HG02884 (cell line): Measurements from ENCODE around the gene PANX1.

Experiments
- ATAC-seq: cut with Tn5 transposase; IDR thresholded peaks from one replicate; pipeline ENCODE4 v1.9.1; 2021; ENCODE audit warnings: mild to moderate bottlenecking, moderate library complexity; ENCODE audit not compliant: unreplicated experiment

PANX1 gene

GRCh38 chr11:94129512-94130297 lies 1.1 kb downstream of the PANX1 start:
- no peak for ATAC-seq

GRCh38 chr11:94130298-94131046 lies 1.8 kb downstream of the PANX1 start:
- ATAC-seq = no peak

DNA sequence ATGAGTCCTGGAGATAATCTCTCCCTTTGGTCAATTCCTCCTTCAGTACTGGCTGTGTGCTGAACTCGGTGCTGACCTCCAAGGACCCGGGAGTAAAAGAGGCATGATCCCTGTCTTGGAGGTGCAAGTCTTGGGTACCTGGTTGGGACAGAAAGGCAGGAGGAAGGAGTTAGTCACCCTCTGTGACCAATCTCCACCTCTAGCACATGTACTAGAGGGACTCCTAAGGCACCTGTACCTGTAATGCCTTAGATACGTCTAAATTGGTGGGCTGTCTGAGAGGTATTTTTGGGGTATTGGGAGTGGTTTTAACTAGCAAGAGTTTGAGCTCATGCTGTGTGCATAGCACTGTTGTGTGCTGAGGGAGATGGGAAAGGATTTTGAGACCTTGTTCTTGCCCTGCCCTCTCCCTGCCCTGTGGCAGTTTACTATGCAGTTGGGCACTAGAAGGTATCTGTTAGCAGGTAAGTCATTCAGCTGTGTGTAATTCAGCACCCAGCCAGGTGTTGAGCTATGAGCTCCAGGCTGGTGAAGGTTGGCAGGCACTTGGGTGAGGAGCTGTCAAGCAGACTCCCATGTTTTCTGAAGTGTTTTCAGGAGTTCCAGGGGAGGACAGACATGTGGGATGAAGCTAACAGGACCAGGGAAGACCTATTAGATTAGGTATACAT lies 2.5 kb downstream of the PANX1 start:
- no peak for ATAC-seq

GRCh38 chr11:94131718-94132115 lies 3.1 kb downstream of the PANX1 start:
- no peak for ATAC-seq

GRCh38 chr11:94132152-94132558 lies 3.5 kb downstream of the PANX1 start:
- ATAC-seq = no peak

- ATAC-seq = no peak
Measured at GRCh38 chr11:94132823-94133408, 4.3 kb downstream of the PANX1 start.

DNA sequence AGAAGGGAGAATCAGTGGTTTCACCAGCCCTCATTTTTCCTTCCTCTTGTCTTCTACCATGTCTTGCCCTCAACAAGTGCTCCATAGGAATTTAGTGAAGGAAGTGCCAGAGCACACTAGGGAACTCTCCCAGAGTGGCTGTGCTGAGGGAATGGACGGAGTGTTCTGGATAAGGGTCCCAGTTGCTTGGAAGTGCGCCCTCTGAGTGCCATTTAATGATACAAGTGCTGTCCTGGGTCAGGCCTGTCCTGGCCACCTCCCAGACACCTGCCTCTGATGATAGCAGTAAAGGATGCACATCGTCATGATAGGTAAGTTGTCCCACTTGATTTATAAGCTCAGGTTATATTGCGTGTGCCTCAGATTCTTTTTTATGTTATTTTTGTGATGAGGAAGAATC lies 5.1 kb downstream of the PANX1 start:
- ATAC-seq = no peak

DNA sequence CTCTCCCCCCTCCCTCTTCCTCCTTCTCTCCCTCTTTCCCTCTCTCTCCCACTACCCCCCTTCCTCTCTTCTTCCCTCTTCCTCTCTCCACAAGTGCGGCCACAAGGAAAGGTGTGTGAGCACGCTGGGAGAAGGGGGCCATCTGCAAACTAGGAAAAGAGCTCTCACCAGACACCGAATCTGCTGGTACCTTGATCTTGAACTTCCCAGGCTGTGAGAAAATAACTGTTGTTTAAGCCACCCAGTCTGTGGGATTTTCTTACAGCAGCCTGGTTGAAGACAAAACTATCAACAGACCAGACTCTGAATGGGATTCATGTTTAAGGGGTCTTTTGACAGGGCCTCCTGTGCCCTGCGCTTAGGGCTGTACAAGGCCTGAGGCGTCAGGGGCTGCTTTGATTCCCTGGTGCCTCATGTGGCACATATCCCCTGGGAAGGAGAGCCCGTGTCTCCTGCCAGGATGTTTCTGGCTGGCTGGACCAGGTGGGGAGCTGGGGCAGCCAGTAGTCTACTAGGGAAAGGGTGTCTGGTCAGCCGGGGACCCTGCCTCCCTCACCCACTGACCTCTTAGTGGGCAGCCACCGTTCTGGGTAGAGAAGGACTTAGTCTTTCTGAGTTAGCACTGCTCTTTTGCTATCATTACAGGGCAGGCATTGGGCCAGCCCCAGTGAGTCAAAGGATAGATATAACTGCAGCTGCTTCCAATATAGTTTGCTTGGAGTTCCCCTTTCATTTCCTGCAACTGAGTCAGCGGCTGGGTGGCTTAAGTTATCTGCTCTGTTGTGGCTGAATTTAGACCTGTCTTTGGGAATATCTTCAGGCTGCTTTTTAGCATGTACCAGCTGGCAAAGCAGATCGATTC lies 6.2 kb downstream of the PANX1 start:
- ATAC-seq = peak; percentile 71

- ATAC-seq = no peak
Measured at GRCh38 chr11:94139416-94139815, 10.8 kb downstream of the PANX1 start.

- no peak for ATAC-seq
Measured at GRCh38 chr11:94140154-94140655, 11.6 kb downstream of the PANX1 start.

DNA sequence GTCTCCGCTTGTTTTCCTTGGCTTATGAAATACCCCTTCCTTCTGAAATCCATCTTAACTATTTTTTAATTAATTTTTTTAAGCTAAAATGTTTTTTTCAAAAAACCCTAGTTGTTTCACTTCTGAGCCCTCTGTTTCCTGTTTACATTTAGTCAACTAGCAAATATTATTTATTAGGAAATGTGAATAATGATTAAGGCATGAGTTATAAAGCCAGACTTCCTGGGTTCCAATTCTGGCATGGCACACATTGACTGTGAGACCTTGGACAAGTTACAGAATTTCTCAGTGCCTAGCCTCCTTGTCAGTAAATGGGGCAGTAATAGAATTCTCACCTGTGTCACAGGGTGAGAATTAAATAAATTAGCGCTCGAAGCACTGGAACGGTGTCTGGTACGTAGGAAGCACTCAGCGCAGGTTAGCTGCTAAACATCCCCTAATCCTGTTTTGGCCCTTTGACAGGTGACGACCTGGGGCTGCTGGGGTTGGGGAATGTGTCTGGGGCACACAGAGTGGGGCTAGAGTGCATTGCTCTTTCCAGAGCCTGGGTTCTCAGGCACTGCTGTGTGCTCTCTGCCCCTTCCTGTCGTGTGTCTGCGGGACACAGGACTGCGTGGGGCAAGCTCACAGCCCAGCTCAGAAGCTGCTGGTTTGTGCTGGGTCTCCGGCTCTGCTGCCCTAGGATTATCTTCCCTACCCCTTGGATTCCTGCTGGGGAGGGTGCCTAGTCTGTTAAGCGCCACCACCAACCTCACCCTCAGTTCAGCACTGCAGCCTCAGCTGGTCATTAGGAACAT lies 13.1 kb downstream of the PANX1 start:
- no peak for ATAC-seq

DNA sequence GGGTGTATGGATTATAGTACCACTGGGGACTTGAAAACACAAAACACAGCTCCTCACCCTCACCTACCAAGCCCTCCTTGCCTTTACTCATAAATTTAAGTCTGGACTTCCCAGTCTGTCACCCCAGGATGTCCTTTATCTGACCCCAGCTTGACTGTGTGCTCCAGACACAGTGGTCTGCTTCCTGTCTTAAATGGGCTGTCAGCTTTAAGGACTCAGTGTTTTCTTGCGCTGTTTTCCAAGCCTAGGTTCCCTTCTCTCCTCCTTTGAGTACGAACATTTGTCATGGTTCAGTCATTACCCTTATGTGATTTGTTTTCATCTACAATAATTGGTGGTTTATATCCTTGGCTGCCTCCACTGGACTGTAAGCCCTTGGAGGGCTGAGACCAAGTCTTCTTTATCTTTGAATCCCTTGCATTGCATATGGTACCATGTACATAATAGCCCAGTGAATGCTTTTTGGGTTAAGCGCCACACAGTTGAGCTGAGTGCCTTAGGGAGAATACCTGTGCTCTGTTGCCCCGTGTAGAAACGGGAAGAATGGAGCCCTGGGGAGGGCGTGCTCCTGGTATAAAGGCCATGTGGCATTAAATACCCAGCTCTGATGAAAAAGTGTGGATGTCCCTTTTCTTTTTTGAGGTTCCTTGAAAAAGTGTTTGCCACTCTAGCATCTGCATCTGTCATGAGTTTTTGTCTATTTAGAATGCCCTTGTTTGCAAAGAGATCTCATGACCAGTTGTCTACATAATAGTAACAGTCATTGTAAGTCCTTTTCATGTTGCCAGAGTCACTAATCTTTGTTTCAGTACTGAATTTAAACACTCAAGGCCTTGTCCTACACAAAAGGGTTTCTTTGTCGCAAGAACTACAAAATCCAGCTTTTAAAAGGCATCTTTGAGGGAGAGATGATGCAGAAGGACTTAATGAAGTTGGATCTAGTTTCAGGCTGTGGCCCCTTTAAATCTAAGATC lies 14.0 kb downstream of the PANX1 start:
- no peak for ATAC-seq

DNA sequence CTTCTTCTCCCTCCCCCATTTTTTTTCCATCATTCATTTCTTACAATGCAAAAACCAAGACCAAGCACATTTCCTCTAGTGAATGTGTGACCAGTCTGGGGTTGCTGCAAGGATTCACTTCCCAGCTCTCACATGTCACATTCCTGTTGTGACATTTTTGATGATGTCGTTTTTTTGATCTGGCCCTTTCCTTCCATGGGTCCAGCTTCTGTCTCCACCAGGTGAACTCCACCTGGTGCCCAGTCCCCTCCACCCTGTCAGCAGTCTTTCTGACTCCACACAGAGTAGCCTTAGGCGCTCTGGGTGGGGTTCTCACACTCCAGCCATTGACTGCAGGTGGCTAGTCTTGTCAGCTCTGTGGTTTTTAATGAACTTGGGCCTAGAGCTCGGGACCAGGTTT lies 15.6 kb downstream of the PANX1 start:
- ATAC-seq = no peak

GRCh38 chr11:94144664-94145063 lies 16.0 kb downstream of the PANX1 start:
- ATAC-seq = no peak

GRCh38 chr11:94145431-94145830 lies 16.8 kb downstream of the PANX1 start:
- ATAC-seq = no peak

GRCh38 chr11:94145916-94146315 lies 17.3 kb downstream of the PANX1 start:
- no peak for ATAC-seq

DNA sequence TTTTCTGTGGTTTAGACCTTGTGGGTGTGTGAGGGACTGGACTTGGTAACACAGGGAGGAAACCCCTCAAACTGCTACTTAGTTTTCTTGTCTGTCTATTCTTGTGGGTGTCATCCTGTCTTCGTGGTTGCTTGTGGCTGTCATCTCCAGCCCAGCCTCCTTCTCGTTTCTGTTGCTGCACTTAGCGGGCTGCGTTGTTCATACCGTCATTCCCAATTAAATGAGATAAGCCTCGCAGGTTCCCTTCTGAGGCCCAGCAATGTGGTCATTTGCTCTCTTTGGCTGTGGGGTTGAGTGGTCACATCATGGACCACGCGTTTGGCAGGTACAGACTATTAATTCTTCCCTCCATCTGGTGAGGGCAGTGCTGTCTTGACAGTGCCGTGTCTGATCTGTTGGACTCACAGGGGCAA lies 18.8 kb downstream of the PANX1 start:
- ATAC-seq = peak; percentile 63

DNA sequence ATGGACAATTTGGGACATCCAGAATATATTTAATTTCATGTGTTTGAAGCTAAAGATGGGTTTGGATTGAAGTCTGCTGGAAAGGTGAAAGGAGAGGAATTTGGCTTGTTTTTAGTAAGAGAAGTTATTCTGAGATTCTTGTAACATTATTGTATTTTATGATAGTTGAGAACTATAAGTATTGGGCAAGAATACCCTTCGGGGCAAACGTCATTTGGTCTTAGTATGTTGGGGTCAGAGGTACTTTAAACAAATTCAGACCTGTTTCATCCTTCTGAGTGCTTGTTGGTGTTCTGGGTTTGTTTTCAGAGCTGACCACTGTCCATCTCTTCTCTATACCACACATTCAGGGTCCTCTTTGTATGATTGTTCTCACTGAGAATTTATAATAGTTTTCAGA lies 19.5 kb downstream of the PANX1 start:
- ATAC-seq = no peak
